HG02943 (cell line): ENCODE results near the gene SMURF1.

ENCODE experiments used
- ATAC-seq: cut with Tn5 transposase; IDR thresholded peaks from one replicate; pipeline ENCODE4 v1.9.1; 2021; ENCODE audit warnings: mild to moderate bottlenecking, low read depth, moderate library complexity; ENCODE audit not compliant: unreplicated experiment

The SMURF1 gene

GRCh38 chr7:99142727-99143520 is 984 bp downstream of the SMURF1 start:
- ATAC-seq: no peak

GRCh38 chr7:99141841-99142726 is 1.8 kb downstream of the SMURF1 start:
- ATAC-seq: no peak

GRCh38 chr7:99141334-99141733 is 2.6 kb downstream of the SMURF1 start:
- ATAC-seq: no peak

- no peak for ATAC-seq
Observed at GRCh38 chr7:99140813-99141212, 3.1 kb downstream of the SMURF1 start.

GRCh38 chr7:99139036-99139435 is 4.9 kb downstream of the SMURF1 start:
- ATAC-seq: no peak

- ATAC-seq: no peak
Observed at GRCh38 chr7:99137411-99138180, 6.3 kb downstream of the SMURF1 start.

- ATAC-seq: no peak
Observed at GRCh38 chr7:99135938-99136337, 8.0 kb downstream of the SMURF1 start.

GRCh38 chr7:99133766-99134564 is 9.9 kb downstream of the SMURF1 start:
- ATAC-seq: no peak

- no peak for ATAC-seq
Observed at GRCh38 chr7:99132595-99133321, 11.2 kb downstream of the SMURF1 start.

GRCh38 chr7:99131290-99131689 is 12.6 kb downstream of the SMURF1 start:
- no peak for ATAC-seq

- no peak for ATAC-seq
Observed at GRCh38 chr7:99129536-99129935, 14.4 kb downstream of the SMURF1 start.

GRCh38 chr7:99129001-99129400 is 14.9 kb downstream of the SMURF1 start:
- no peak for ATAC-seq

GRCh38 chr7:99128076-99128950 is 15.6 kb downstream of the SMURF1 start:
- ATAC-seq: no peak

- no peak for ATAC-seq
Observed at GRCh38 chr7:99127636-99128035, 16.3 kb downstream of the SMURF1 start.

GRCh38 chr7:99126921-99127553 is 16.9 kb downstream of the SMURF1 start:
- ATAC-seq: no peak

- ATAC-seq: no peak
Observed at GRCh38 chr7:99125505-99125865, 18.4 kb downstream of the SMURF1 start.

GRCh38 chr7:99124751-99125504 is 19.0 kb downstream of the SMURF1 start:
- no peak for ATAC-seq
